HepG2 (cell line): Measurements from ENCODE around the gene NDC80. TPM values are rescaled to one million over a fixed set of nuclear protein-coding genes. Genes with fewer than 3 reads are reported as not detected.

Experiments
- ATAC-seq: fragments of 200-7000 bp; cut with Tn5 transposase; 3 replicates; pipeline ENCODE4 v1.9.1; 2020; ENCODE audit warnings: mild to moderate bottlenecking, moderate library complexity
- BruUV-seq: library from RNA; stranded (reverse); fragments of 400-500 nt; replicated peaks from 2 replicates; lab custom pipeline; 2021; lab: Mats Ljungman, UMichigan
- CTCF ChIA-PET: fragments of 300-600 bp; formaldehyde crosslinking; extraction: SDS; loops from one replicate; lab custom pipeline; 2021; ENCODE audit warnings: low total read pairs, inconsistent platforms, low intra/inter-chr PET ratio; lab: Yijun Ruan, JAX
- POLR2A ChIA-PET: fragments of 350-600 bp; sonication (Branson Sonifier 250); formaldehyde crosslinking; loops from one replicate; lab custom pipeline; 2020; ENCODE audit warnings: antibody characterized with exemption, inconsistent platforms; lab: Yijun Ruan, JAX
- DNase-seq: peaks from one replicate; pipeline ENCODE4 v3.0.0-alpha.2; 2015; ENCODE audit warnings: low spot score
- FAIRE-seq: peaks from 3 replicates; lab custom pipeline; 2011; peaks lifted over from hg19 to GRCh38; lab: Jason Lieb, UNC
- H2AFZ ChIP-seq: one replicate; pipeline ENCODE4 v1.6.1; 2011; ENCODE audit warnings: low read length, inconsistent platforms
- H3K27ac ChIP-seq: fragments of 300-600 bp; 3 replicates; pipeline ENCODE4 v1.8.0; 2011; ENCODE audit warnings: mixed run types, mild to moderate bottlenecking, mixed read lengths, low read length, inconsistent platforms; ENCODE audit not compliant: insufficient read depth; ENCODE audit errors: extremely low read length
- H3K27me3 ChIP-seq, 2 experiments: fragments of 200-600 bp in 1 of 2; 2 replicates in 1 of 2; 3 replicates in 1 of 2; pipeline versions ENCODE4 v1.6.0 to v1.8.0; 2011; ENCODE audit warnings: low read length in 2 of 2, mild to moderate bottlenecking in 2 of 2, moderate library complexity in 2 of 2, inconsistent platforms in 1 of 2; ENCODE audit not compliant: insufficient read depth in 2 of 2, control insufficient read depth in 1 of 2
- H3K36me3 ChIP-seq, 2 experiments: fragments of 200-600 bp in 1 of 2; replicated peaks in 1 of 2; 2 replicates in 1 of 2; 3 replicates in 1 of 2; pipeline versions ENCODE4 v1.5.1 to v1.8.0; 2011; ENCODE audit warnings: low read length in 2 of 2, inconsistent platforms in 1 of 2; ENCODE audit not compliant: insufficient read depth in 2 of 2, control insufficient read depth in 1 of 2
- H3K4me1 ChIP-seq: 2 replicates; pipeline ENCODE4 v1.5.1; 2012; ENCODE audit warnings: low read length, inconsistent platforms; ENCODE audit not compliant: insufficient read depth
- H3K4me2 ChIP-seq: 2 replicates; pipeline ENCODE4 v1.6.0; 2011; ENCODE audit warnings: low read depth, low read length, inconsistent platforms
- H3K4me3 ChIP-seq, 3 experiments: fragments of 200-600 bp in 1 of 3; sonication (generic), shearing (Covaris generic) in 1 of 3; replicated peaks in 1 of 3; 2 replicates each; pipeline ENCODE4 v1.5.1; 2011 to 2016; ENCODE audit warnings: low read length in 3 of 3, inconsistent platforms in 2 of 3, low read depth in 2 of 3, mild to moderate bottlenecking in 2 of 3, control low read depth in 1 of 3, mixed read lengths in 1 of 3; ENCODE audit not compliant: insufficient read depth in 1 of 3
- H3K79me2 ChIP-seq: one replicate; pipeline ENCODE4 v1.6.1; 2011; ENCODE audit warnings: low read length, inconsistent platforms; ENCODE audit not compliant: insufficient read depth
- H3K9ac ChIP-seq: 2 replicates; pipeline ENCODE4 v1.6.0; 2011; ENCODE audit warnings: mild to moderate bottlenecking, low read depth, low read length, inconsistent platforms; ENCODE audit not compliant: insufficient read depth
- H3K9me3 ChIP-seq: 2 replicates; pipeline ENCODE4 v1.5.1; 2012; ENCODE audit warnings: mild to moderate bottlenecking, low read length
- H4K20me1 ChIP-seq: 2 replicates; pipeline ENCODE4 v1.6.0; 2011; ENCODE audit warnings: inconsistent platforms, mild to moderate bottlenecking, low read length, moderate library complexity; ENCODE audit not compliant: insufficient read depth
- FOXO1 ChIP-seq: sonication (generic); formaldehyde crosslinking; IDR thresholded peaks from 2 replicates; pipeline ENCODE4 v1.4.0; 2020; ENCODE audit warnings: missing genetic modification reagents
- HOXD1 ChIP-seq: sonication (generic); formaldehyde crosslinking; IDR thresholded peaks from 2 replicates; pipeline ENCODE4 v1.5.0; 2020; ENCODE audit warnings: missing genetic modification reagents
- MIER3 ChIP-seq: IDR thresholded peaks from 2 replicates; pipeline ENCODE4 v1.6.1; 2016; ENCODE audit warnings: missing compliant biosample characterization, borderline replicate concordance
- MYNN ChIP-seq: sonication (generic); formaldehyde crosslinking; IDR thresholded peaks from 2 replicates; pipeline ENCODE4 v1.4.0; 2020; ENCODE audit warnings: mild to moderate bottlenecking, low read depth, missing genetic modification reagents
- NR2F1 ChIP-seq, 2 experiments: fragments of 450-650 bp in 1 of 2; formaldehyde crosslinking in 1 of 2; IDR thresholded peaks; 2 replicates each; pipeline versions ENCODE4 v1.5.0 to v1.6.1; 2016 to 2020; ENCODE audit warnings: mild to moderate bottlenecking in 1 of 2, missing compliant biosample characterization in 1 of 2, missing genetic modification reagents in 1 of 2, moderate library complexity in 1 of 2
- SNRNP70 ChIP-seq: fragments of 200-400 bp; formaldehyde crosslinking; IDR thresholded peaks from 2 replicates; pipeline ENCODE4 v1.6.1; 2017; ENCODE audit warnings: mild to moderate bottlenecking, low read depth, low read length, moderate library complexity
- TCF7 ChIP-seq: sonication (generic); IDR thresholded peaks from 2 replicates; pipeline ENCODE4 v1.6.1; 2016; ENCODE audit warnings: antibody characterized with exemption, low read depth
- ZNF317 ChIP-seq: sonication (generic); formaldehyde crosslinking; IDR thresholded peaks from 2 replicates; pipeline ENCODE4 v1.5.0; 2020; ENCODE audit warnings: mild to moderate bottlenecking, missing genetic modification reagents
- ZNF367 ChIP-seq: sonication (generic); formaldehyde crosslinking; IDR thresholded peaks from 2 replicates; pipeline ENCODE4 v1.4.0; 2020; ENCODE audit warnings: missing genetic modification reagents, borderline replicate concordance
- ZNF382 ChIP-seq: sonication (generic); formaldehyde crosslinking; IDR thresholded peaks from 2 replicates; pipeline ENCODE4 v1.5.0; 2020; ENCODE audit warnings: missing genetic modification reagents, mild to moderate bottlenecking, borderline replicate concordance
- ZNF484 ChIP-seq: sonication (generic); formaldehyde crosslinking; IDR thresholded peaks from 2 replicates; pipeline ENCODE4 v1.5.1; 2020; ENCODE audit warnings: mild to moderate bottlenecking, low read depth, missing genetic modification reagents, borderline replicate concordance
- ZNF546 ChIP-seq: sonication (generic); formaldehyde crosslinking; conservative IDR thresholded peaks from 2 replicates; pipeline ENCODE4 v1.8.1; 2023; ENCODE audit warnings: mild to moderate bottlenecking, missing genetic modification reagents
- ZNF589 ChIP-seq: sonication (generic); formaldehyde crosslinking; conservative IDR thresholded peaks from 2 replicates; pipeline ENCODE4 v1.8.0; 2022; ENCODE audit warnings: mild to moderate bottlenecking, moderate library complexity, missing genetic modification reagents
- ZNF703 ChIP-seq: sonication (generic); formaldehyde crosslinking; IDR thresholded peaks from 2 replicates; pipeline ENCODE4 v1.5.1; 2020; ENCODE audit warnings: missing genetic modification reagents, mild to moderate bottlenecking, moderate library complexity, borderline replicate concordance
- ZNF773 ChIP-seq: sonication (generic); formaldehyde crosslinking; IDR thresholded peaks from 2 replicates; pipeline ENCODE4 v1.4.0; 2020; ENCODE audit warnings: missing genetic modification reagents, borderline replicate concordance
- ZSCAN29 ChIP-seq: sonication (generic); formaldehyde crosslinking; conservative IDR thresholded peaks from 2 replicates; pipeline ENCODE4 v1.4.0; 2020; ENCODE audit warnings: mild to moderate bottlenecking, missing genetic modification reagents
- WGBS: methylation state at CpG from one replicate; pipeline ENCODE4 v1.1.6; 2017; ENCODE audit warnings: low lambda C conversion rate; 5-methylcytosine and 5-hydroxymethylcytosine counted together
- in situ Hi-C: cut with HindIII; loops from 2 replicates; pipeline ENCODE4 v1.10.0; 2017; ENCODE audit warnings: low pct_unique_long_range_greater_than_20kb; ENCODE audit not compliant: extremely low pct_ligation_motif_present
- intact Hi-C: fragments of 100-400 bp; cut with micrococcal nuclease; formaldehyde crosslinking; loops from one replicate; pipeline ENCODE4 v1.10.0; 2022; ENCODE audit not compliant: unreplicated experiment
- polyA plus RNA-seq, 8 experiments: library from polyadenylated mRNA; depleted of rRNA in 3 of 8; stranded (reverse) in 7 of 8; unstranded in 1 of 8; fragments of >200 nt; fragmentation: Illumina TruSeq in 4 of 8; extraction: Trizol in 4 of 8; gene quantifications; 2 replicates each; pipeline versions ENCODE4 v1.2.1 to v1.2.3, GENCODE V29; 2011 to 2016; ENCODE audit warnings: low read depth in 4 of 8, missing spikeins in 1 of 8, mixed read lengths in 1 of 8; ENCODE audit not compliant: insufficient read depth in 1 of 8
- total RNA-seq, 5 experiments: library from RNA; depleted of rRNA; stranded (reverse); fragments of >200 nt; fragmentation: Illumina TruSeq; extraction: Trizol; gene quantifications; 2 replicates each; pipeline ENCODE4 v1.2.3, GENCODE V29; 2016; ENCODE audit warnings: low read depth in 1 of 5
- TF ChIP-seq, protein P1 (sequence below): sonication (generic); formaldehyde crosslinking; conservative IDR thresholded peaks from 2 replicates; pipeline ENCODE4 v1.5.0; 2020; ENCODE audit warnings: missing genetic modification reagents

Gene NDC80
- total and polyA plus RNA-seq, 2 of the 13 experiments (the other 11 are each of a cell fraction or from before 2014, with no cell fraction given) = 9.6 to 33.0 TPM

GRCh38 chr18:2538236-2538635, 33.1 kb upstream of the NDC80 start:
- no peaks in the 10 kb centered on the region for H3K79me2 ChIP-seq
- H3K36me3 ChIP-seq = peaks cover 0 to 4% of the 10 kb centered on the region in 2 experiments; a peak in 1 of 5 replicates
- no peak overlapping the region for H3K4me2 ChIP-seq
- H3K4me3 ChIP-seq = no peak overlapping the region
- in situ Hi-C loops (loop anchor here (10.0 to 25.0 kb wide), 3 partner anchors 201 to 951 kb away; no protein-coding TSS in a partner anchor), intact Hi-C loops (no loop called here)
- CTCF ChIA-PET = no interaction called here
- no peak for TF ChIP-seq TCF7
- TF ChIP-seq ZNF546 (CRISPR knock-in tag) = no peak
- TF ChIP-seq ZNF317 (CRISPR knock-in tag) = no peak
- TF ChIP-seq ZNF589 (CRISPR knock-in tag) = no peak
- no peak for TF ChIP-seq FOXO1
- TF ChIP-seq ZNF773 (CRISPR knock-in tag) = no peak
- TF ChIP-seq SNRNP70 = no peak
- no peak for TF ChIP-seq HOXD1 (CRISPR knock-in tag)
- no peak for TF ChIP-seq MYNN (CRISPR knock-in tag)
- no peaks in the 10 kb centered on the region for H3K27me3 ChIP-seq
- H3K27ac ChIP-seq = no peak overlapping the region
- no peak for DNase-seq
- H3K4me1 ChIP-seq = no peaks in the 10 kb centered on the region
- no peak overlapping the region for H2AFZ ChIP-seq
- FAIRE-seq = no peak
- POLR2A ChIA-PET = no interaction called here
- 100% methylated on average over 1 of the region's 1 CpG for WGBS
- H3K9ac ChIP-seq = no peak overlapping the region
- H4K20me1 ChIP-seq = no peaks in the 10 kb centered on the region
- BruUV-seq = no TSS peak
- ATAC-seq = no peak
- no peaks in the 10 kb centered on the region for H3K9me3 ChIP-seq

GRCh38 chr18:2538844-2539243, 32.5 kb upstream of the NDC80 start:
- FAIRE-seq (no peak), DNase-seq (no peak), ATAC-seq (no peak)
- intact Hi-C loops (no loop called here), in situ Hi-C loops (loop anchor here (10.0 to 25.0 kb wide), 3 partner anchors 202 to 952 kb away; no protein-coding TSS in a partner anchor)
- Histone ChIP-seq H4K20me1 (no peaks in the 10 kb centered on the region), H3K4me2 (no peak overlapping the region), H3K36me3 (peaks cover 0 to 6% of the 10 kb centered on the region in 2 experiments; a peak in 1 of 5 replicates), H3K9me3 (no peaks in the 10 kb centered on the region), H3K79me2 (no peaks in the 10 kb centered on the region), H3K27me3 (no peaks in the 10 kb centered on the region), H3K4me1 (no peaks in the 10 kb centered on the region), H3K9ac (no peak overlapping the region), H3K4me3 (no peak overlapping the region), H2AFZ (no peak overlapping the region), H3K27ac (no peak overlapping the region)
- CTCF ChIA-PET = no interaction called here
- WGBS = 55% methylated on average over 1 of the region's 1 CpG
- BruUV-seq = no TSS peak
- POLR2A ChIA-PET = no interaction called here
- TF ChIP-seq MIER3 (CRISPR knock-in tag) (no peak), ZNF484 (CRISPR knock-in tag) (no peak), NR2F1 (CRISPR knock-in tag; IDR thresholded peaks at IDR 0.05) (no peak), ZNF703 (CRISPR knock-in tag) (no peak), ZNF367 (CRISPR knock-in tag) (no peak), ZSCAN29 (CRISPR knock-in tag) (no peak), ZNF382 (CRISPR knock-in tag) (no peak)
- TF ChIP-seq, protein P1, sequence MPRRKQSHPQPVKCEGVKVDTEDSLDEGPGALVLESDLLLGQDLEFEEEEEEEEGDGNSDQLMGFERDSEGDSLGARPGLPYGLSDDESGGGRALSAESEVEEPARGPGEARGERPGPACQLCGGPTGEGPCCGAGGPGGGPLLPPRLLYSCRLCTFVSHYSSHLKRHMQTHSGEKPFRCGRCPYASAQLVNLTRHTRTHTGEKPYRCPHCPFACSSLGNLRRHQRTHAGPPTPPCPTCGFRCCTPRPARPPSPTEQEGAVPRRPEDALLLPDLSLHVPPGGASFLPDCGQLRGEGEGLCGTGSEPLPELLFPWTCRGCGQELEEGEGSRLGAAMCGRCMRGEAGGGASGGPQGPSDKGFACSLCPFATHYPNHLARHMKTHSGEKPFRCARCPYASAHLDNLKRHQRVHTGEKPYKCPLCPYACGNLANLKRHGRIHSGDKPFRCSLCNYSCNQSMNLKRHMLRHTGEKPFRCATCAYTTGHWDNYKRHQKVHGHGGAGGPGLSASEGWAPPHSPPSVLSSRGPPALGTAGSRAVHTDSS (CRISPR knock-in tag) = no peak
